NCI-H748 (cell line): ENCODE data around the gene USH1C.

Experiments used
- DNase-seq: peaks from one replicate; lab custom pipeline; 2025; ENCODE audit not compliant: unreplicated experiment; lab: John Stamatoyannopoulos, UW

USH1C gene

GRCh38 chr11:17528906-17529843 lies 15.0 kb downstream of the USH1C start:
- DNase-seq, result no peak

GRCh38 chr11:17528181-17528691 lies 16.0 kb downstream of the USH1C start:
- peak; percentile 53 for DNase-seq

- DNase-seq, result no peak
Measured at GRCh38 chr11:17527628-17527995, 16.6 kb downstream of the USH1C start.

GRCh38 chr11:17526931-17527627 lies 17.1 kb downstream of the USH1C start:
- no peak for DNase-seq

- no peak for DNase-seq
Measured at GRCh38 chr11:17526326-17526725, 17.9 kb downstream of the USH1C start.

- DNase-seq, result no peak
Measured at GRCh38 chr11:17525570-17525969, 18.6 kb downstream of the USH1C start.

- no peak for DNase-seq
Measured at GRCh38 chr11:17524221-17524620, 20.0 kb downstream of the USH1C start.

- DNase-seq, result no peak
Measured at GRCh38 chr11:17522655-17523054, 21.6 kb downstream of the USH1C start.

- peak; percentile 52 for DNase-seq
Measured at GRCh38 chr11:17521106-17521900, 22.9 kb downstream of the USH1C start.

- DNase-seq, result peak; percentile 94
Measured at GRCh38 chr11:17519061-17519885, 24.9 kb downstream of the USH1C start.

GRCh38 chr11:17518366-17518765 lies 25.9 kb downstream of the USH1C start:
- no peak for DNase-seq

- DNase-seq, result no peak
Measured at GRCh38 chr11:17517186-17517585, 27.0 kb downstream of the USH1C start.

GRCh38 chr11:17516551-17517150 lies 27.6 kb downstream of the USH1C start:
- DNase-seq, result no peak

GRCh38 chr11:17515443-17516176 lies 28.6 kb downstream of the USH1C start:
- DNase-seq, result no peak

GRCh38 chr11:17514476-17514875 lies 29.7 kb downstream of the USH1C start:
- DNase-seq, result no peak

GRCh38 chr11:17513853-17514252 lies 30.4 kb downstream of the USH1C start:
- DNase-seq, result no peak

- no peak for DNase-seq
Measured at GRCh38 chr11:17512101-17512500, 32.1 kb downstream of the USH1C start.

GRCh38 chr11:17511571-17511970 lies 32.6 kb downstream of the USH1C start:
- no peak for DNase-seq

- no peak for DNase-seq
Measured at GRCh38 chr11:17510507-17511206, 33.6 kb downstream of the USH1C start.
